Inferior parietal cortex (tissue), 1 donor: ENCODE measurements around the gene GGCX.
A peak's percentile ranks its signal among the peaks of the same experiment; 100 is the strongest.

ENCODE experiments used
- DNase-seq: peaks from one replicate; pipeline ENCODE4 v3.0.0-alpha.2; 2016; ENCODE audit errors: extremely low spot score

The GGCX gene

DNA sequence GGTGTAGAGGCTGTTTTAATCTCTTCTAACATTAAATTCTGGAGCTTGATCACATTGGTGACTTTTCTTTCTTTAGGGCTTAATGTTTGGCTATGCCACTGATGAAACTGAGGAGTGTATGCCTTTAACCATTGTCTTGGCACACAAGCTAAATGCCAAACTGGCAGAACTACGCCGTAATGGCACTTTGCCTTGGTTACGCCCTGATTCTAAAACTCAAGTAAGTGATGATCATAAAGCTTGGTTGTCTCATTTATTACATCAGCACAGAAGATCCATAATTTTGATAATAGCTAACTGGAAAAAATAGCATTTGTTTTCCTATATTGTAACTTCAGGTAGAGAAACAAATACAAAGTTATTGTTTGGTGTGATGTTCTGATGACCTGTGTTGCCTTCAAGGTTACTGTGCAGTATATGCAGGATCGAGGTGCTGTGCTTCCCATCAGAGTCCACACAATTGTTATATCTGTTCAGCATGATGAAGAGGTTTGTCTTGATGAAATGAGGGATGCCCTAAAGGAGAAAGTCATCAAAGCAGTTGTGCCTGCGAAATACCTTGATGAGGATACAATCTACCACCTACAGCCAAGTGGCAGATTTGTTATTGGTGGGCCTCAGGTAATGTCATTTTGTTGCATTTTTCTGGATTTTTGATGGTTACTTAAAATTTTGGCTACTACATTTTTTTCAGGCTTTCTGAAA, 19.4 kb downstream of the GGCX start:
- no peak for DNase-seq

DNA sequence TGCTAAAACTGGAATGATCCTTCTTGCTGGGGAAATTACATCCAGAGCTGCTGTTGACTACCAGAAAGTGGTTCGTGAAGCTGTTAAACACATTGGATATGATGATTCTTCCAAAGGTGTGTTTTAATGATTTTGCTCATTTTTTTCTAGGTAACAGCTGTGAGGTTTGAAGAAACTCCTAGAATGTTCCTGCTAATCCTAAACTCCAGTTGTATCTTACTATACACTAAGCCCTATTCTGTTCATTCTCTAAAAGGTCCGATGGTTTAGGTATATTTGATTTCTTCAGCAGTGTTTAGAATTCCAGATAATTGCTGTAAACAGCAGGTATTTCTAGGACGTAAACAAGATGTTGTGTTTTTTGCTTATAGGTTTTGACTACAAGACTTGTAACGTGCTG, 20.0 kb downstream of the GGCX start:
- DNase-seq: no peak

DNA sequence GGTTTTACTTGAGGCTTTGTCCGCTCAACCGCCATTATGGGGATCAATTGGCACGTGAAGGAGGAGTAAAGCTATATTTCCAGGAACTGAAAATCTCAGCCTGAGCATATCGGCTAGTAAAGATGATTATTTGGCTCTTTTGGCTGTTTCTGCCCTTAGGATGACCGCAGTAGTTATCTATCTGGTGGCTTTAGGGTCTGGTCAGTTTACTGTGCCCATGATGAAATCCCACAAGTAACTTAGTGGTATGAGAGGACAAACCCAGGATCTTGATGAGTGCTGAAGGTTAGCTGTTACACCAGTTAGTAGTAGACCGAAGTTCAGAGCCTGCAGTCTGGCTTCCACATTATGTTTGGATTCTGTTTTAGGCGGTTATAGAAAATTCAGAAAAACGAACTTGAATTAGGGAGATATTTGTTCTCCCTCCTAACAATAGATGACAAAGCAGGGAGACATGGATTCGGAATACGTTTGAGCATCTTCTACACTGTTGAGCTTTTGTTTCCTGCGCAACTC, 21.1 kb downstream of the GGCX start:
- no peak for DNase-seq

DNA sequence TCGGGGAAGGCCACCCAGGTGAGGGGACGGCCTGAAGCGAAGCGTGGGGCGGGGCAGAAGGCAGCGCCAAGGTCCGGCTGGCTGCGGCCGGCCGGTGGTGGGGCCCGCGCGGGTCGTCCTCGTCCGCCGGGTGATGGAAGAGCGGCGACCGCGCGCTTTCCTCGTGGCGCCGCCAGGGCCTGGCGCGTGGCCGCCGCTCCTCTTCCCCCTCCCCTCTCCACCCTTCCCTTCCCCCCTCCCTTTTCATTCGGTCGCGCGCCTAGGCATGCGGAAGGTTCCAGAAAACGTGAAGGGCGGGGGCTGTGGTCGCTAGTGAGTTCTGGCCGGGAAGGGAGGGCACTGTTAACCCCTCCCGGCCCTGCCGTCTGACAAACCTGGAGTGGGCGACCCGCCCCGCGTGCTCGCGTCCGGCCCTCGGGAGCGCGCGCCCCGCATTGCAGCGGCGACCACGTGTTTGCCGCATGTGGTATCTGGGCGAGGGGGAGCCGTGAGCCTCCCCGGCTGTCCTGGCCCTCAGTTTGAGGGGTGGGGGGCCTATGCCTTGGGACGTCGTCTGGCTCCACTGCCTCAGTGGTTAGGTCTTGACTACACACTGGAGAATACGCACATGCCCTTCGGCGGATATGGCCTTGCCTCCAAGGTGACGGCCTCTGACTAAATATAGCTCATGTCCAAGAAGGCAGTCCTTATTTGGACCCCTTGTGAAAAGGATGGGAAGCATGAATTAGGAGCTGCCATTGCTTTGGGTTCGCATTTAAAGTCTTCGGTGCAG, 21.7 kb downstream of the GGCX start:
- DNase-seq: no peak

DNA sequence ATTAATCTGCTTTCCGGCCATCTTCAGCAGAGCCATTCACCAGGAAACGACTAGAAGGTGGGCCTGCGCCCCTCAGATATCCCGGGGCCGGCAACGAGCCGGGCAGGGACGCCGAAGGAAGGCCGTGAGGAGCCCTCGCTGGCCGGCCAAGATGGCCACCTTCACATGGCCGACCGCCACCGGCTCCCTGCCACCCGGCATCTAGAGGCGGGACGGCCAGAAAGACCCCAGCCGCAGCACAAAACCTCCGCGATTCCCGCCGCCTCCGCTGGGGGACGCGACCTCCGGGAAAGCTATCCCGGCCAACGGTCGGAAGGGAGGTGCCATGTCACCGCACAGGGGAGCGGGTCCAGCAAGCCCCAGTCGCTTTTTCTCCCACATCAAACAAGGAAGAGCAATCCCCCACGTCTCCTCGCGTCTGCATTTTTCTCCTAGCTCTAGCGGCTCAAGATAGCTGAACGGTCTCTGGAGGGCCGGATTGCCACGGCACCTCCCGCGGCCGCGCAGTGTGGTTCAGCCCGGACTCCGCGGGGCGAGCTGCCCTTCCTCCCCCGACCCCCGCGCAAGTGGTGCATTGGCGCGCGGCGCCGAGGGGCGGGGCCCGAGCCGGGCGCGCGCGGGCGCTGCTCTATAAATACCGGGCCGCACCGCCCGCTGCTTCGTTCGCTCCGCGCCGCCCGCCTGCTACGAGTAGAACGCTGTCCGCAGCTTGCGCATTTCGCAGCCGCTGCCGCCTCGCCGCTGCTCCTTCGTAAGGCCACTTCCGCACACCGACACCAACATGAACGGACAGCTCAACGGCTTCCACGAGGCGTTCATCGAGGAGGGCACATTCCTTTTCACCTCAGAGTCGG, 22.6 kb downstream of the GGCX start, which contains the start of gene MAT2A:
Gene MAT2A, plus strand, starts transcription at position 662 of the 854 bp plus-strand sequence. Its CDS starts 120 bp downstream, at position 782.
- peak; percentile 87 for DNase-seq

DNA sequence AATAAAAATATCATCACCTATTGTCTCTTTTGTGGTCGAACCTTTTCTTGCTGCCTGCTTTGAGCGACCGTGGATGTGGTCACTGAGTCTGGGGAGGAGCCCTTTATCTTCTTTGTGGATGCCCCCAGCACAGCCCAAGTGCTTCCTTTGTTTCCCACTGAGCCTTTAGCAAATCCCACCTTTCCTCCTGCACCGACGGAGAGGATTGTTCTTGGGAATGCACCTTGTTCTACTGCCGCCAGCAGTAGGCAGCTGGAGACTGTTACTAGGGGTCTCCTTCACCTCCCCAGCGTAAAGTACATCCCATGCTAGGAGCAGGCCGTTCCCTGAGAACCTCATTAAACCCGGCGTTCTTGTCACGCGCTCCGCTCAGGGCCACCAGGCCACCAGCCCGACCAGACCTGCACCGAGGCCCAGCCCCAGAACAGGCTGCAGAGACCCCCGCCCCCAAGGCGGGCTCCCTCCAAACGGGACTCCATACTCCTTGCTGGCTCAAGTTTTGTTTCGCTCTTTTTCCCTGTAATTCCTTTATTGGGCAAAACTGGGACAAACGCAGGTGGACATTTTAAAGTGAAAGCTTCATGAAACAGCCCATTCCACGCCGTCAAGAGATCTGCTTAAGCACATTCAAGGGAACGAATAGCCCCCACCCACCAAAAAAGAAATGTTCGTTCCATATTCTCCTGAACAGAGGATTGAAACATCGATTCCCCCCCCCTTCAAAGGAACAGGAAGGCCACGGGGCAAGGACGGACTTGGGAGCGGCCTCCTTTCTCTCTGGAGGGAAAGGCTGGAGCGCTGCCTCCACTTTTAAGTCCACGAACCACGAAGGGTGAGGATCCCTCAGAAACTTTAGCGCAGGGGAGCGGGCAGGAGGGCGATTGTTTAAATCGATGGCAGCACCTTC, 23.4 kb downstream of the GGCX start:
- peak; percentile 63 for DNase-seq

DNA sequence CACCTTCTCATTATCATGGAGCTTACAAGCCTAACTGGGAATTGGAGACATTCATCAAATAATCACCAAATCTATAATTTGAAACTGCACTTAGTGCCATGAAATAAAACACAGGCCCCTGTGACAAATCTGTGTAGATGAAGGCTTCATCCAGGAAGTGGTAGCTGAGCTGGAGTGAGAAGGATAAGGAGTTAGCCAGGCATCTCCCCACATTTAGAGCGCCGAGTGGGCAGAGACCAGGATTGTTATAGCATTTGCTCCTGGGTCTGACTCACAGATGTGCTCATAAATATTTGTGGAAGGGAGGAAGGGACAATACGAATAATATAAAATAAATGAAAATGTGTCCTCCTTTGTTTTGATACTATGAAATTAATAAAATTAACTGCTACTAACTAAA, 24.8 kb downstream of the GGCX start:
- no peak for DNase-seq

DNA sequence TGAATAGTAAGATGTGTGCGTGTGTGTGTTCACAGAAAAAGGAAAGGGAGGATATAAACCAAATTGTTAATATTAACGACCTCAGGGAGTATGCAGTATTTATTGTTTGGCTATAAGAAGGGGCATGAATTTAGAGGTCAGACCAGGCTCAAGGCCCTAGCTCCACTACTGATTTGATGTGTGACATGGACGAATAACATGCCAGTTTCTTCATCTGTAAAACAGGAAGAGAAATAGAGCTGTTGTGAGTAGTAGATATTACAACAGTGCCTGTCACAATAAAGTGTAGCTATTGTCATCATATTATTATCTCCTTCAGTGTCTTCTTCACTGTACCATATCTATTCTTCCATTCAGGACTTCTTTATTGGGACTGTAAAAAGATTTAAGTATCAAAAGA, 26.4 kb downstream of the GGCX start:
- no peak for DNase-seq

DNA sequence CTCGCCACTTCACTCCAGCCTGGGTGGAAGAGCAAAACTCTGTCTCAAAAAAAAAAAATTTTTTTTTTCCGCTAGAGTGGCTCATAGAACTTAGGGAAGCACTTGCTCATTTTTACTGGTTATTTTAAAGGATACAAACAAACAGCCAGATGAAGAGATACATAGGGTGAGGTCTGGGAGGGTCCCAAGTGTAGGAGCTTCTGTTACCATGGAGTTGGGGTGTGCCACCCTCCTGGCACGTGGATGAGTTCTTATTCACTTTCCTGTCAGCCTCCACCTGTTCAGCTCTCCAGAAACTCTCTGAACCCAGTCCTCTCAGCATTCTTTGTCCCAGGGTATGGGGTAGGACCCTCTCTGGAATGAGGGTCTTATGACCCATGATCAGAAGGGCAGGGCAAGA, 27.2 kb downstream of the GGCX start:
- DNase-seq: no peak

DNA sequence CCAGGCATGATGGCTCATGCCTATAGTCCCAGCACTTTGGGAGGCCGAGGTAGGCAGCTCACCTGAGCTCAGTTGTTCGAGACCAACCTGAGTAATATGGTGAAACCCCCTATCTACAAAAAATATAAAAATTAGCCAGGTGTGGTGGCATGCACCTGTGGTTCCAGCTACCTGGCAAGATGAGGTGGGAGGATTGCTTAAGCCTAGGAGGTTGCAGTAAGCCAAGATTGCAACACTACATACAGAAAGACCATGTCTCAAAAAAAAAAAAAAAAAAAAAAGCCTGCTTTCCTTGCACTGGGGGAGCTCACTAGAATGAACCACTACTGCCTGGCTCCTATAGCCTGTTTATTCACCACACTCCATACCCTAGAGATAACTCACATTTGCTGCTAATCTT, 29.7 kb downstream of the GGCX start:
- DNase-seq: no peak

DNA sequence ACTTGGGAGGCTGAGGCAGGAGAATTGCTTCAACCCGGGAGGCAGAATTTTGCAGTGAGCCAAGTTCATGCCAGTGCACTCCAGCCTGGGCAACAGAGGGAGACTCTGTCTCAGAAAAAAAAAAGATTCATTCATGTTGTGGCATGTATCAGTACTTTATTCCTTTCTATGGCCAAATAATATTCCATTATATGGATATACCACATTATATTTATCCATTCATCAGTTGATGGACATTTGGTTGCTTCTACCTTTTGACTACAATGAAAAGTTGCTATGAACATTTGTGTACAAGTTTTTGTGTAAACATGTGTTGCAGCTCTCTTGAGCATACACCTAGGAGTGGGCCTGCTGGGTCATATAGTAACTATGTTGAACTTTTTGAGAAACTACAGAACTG, 31.5 kb downstream of the GGCX start:
- DNase-seq: no peak

DNA sequence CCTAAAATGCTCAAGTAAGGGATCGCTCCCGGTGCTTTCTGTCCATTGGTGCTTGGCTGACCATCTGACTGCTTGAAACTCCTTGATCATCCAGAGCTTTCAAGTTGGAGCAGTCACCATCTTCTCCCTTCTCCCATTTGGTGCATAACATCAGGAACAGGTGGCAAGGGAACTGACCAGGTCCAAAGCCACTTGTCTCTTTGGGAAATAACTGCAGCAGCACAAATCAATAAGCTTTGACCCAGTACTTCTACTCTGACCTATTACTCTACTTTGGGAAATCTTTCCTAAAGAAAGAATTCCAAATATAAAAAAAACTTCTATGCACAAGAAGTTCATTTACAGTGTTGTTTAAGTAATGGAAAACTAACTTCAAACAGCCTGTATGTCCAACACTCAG, 32.9 kb downstream of the GGCX start:
- DNase-seq: no peak

DNA sequence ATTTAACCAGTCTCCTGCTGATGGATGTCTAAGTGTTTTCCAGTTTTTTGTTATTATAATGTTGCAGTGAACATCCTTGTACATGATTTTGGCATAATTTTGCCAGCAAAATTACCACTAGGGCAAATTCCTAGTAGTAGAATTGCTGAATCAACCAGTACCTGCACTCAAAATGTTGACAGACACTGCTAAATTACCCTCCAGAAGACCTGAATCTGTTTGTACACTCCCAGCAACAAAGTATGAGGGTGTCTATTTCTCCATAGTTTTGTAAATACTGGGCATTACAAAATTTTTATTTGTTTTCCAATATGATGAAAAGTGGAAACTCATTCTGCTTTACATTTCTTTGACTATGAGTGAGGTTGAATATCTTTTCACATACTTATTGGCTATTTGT, 33.5 kb downstream of the GGCX start:
- no peak for DNase-seq

DNA sequence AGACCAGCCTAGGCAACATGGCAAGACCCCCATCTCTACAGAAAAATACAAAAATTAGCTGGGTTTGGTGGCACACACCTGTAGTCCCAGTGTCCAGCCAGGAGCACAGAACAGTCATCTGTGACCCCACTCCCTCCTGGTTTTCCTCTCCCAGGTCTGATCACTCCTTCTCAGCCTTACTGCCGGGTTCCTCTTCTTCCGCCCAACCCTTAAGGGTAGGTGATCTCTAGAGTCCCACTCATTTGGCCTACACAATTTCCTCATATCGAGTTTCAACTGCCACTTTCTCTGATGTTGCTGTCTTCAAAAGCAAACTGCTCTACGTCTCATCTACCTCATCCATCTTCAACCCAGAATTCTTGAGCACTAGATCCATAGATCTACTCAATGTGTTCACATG, 35.7 kb downstream of the GGCX start:
- DNase-seq: no peak

DNA sequence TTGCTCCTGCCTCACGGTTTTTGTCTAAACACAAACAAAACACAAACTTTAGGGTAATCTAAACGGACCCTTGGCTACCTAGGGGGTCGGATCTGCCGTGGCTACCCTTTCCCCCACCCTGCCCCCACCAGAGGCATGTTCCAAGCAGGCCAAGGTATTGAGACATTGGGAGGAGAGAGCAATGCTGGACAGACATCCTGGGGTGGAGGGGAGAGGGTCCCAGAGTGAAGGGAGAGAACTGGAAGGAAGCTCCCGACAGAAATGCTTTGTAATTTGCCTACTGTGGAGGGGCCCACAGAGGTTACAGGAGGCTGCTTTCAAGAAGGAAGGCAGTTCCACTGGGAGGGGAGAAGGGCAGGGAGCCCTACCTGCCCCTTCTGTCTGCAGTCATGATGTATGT, 36.3 kb downstream of the GGCX start:
- no peak for DNase-seq

DNA sequence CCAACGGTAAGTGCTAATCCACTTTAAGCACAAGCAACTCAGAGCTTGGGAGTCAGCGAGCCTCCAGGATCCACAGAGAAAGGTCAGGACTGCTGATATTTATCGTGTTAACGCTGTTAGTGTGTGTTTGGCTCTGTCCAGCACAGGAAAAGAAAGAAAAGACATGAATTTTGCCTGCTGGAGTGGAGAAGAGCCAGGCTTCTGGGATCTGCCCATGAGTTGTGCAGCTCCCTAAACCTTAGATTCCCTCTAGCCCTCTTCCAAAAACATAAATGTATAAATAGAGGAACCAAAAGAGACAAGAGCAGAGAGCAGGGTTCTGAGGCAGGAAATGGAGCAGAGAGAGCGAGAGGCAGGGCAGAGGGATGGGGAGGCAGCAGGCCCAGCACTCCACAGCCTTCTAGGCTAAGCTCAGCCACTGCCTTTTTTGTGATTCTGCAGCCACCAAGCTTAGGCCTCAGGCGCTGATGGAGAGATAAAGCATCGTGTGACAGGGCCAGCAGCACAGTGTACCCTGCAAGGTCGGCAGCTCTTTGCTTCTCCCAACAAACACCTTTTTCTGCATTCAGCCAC, 36.9 kb downstream of the GGCX start:
- no peak for DNase-seq

DNA sequence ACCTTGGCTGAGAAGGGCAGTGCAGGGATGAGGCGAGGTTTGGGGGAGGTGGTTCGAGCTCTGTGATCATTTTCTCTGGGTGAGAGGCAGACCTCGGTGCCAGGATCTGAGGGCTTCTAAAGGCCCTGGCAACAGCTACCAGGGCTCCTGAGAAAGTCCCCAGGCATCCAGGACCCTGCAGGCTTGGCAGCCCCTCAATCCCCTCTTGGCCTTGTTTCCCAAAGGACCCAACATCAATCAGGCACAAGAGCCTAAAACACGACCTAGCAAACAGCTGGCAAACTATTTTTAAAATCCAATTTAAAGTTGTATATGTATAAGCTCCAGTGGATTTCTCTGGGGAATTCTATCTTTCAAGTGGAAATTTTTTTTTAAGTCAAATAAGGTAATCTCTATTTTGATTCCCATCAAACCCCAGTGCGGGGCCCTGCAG, 37.4 kb downstream of the GGCX start:
- DNase-seq: no peak

DNA sequence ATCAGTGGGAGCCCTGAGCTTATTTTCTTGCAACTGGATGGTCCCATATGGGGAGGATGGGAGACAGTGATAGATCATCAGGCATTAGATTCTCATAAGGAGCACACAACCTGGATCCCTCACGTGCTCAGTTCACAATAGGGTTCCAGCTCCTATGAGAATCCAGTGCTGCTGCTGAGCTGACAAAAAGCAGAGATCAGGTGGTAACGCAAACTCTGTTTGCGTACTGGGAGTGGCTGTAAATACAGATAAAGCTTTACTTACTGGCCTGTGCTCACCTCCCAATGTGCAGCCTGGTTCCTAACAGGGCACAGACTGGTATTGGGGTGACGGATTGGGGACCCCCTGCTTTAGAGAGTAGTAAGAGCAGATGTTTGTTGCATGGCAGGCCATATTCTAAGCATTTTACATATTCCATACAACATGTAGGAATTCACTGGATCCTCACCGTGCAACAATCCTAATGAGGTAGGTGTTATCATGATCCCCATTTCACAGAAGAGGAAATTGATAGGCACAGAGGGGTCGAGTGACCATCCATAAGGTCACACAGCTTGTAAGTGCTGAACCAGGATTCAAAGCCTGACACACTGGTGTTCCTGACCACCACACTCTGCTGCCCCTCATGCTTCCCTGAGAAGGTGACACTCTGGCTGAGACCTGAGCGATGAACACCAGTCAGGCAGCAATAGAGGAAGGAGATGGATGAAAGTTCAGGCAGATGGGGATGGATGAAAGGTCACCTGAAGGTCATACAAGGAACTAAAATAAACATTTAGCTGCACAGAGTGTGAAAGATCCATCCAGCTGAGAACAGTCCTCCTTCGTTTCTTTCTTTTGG, 38.0 kb downstream of the GGCX start:
- no peak for DNase-seq

DNA sequence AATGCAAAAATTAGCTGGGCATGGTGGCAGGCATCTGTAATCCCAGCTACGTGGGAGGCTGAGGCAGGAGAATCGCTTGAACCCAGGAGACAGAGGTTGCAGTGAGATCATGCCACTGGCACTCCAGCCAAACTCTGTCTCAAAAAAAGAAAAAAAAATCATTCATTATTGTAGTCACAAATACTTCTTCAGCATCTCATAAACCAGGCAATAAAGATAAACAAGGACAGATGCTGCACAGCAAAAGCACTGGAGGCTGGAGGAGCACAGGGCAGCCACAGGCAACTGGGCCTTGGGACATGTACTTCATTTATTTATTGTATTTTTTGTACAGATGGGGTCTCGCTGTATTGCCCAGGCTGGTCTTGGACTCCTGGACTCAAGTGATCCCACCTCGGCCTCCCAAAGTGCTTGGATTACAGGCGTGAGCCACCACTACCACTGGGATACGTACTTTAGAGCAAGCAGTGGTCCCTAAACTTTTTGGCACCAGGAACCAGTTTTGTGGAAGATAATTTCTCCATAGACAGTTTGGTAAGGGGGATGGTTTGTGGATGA, 39.1 kb downstream of the GGCX start:
- no peak for DNase-seq
